Coronary artery (tissue), 2 donors: Measurements from ENCODE around the gene NR3C2.

ENCODE experiments used
- DNase-seq: peaks from one replicate; pipeline ENCODE4 v3.0.0-alpha.2; 2017; ENCODE audit warnings: low spot score
- H3K27ac ChIP-seq, 2 donors: fragments of 200-600 bp; sonication (generic); one replicate each; pipeline ENCODE4 v1.5.1; 2016 to 2019
- H3K4me3 ChIP-seq: fragments of 200-600 bp; sonication (generic); 2 replicates; pipeline ENCODE4 v1.5.1; 2016; ENCODE audit warnings: mild to moderate bottlenecking, moderate library complexity
- TF ChIP-seq, protein P1 (sequence below): fragments of 200-600 bp; sonication (generic); IDR thresholded peaks from one replicate; pipeline ENCODE4 v1.5.1; 2019; ENCODE audit warnings: antibody characterized with exemption

NR3C2 gene

GRCh38 chr4:148253768-148254167 is 188.4 kb downstream of the NR3C2 start:
- H3K27ac ChIP-seq = no peak overlapping the region
- H3K4me3 ChIP-seq = no peak overlapping the region
- TF ChIP-seq, protein P1, sequence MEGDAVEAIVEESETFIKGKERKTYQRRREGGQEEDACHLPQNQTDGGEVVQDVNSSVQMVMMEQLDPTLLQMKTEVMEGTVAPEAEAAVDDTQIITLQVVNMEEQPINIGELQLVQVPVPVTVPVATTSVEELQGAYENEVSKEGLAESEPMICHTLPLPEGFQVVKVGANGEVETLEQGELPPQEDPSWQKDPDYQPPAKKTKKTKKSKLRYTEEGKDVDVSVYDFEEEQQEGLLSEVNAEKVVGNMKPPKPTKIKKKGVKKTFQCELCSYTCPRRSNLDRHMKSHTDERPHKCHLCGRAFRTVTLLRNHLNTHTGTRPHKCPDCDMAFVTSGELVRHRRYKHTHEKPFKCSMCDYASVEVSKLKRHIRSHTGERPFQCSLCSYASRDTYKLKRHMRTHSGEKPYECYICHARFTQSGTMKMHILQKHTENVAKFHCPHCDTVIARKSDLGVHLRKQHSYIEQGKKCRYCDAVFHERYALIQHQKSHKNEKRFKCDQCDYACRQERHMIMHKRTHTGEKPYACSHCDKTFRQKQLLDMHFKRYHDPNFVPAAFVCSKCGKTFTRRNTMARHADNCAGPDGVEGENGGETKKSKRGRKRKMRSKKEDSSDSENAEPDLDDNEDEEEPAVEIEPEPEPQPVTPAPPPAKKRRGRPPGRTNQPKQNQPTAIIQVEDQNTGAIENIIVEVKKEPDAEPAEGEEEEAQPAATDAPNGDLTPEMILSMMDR = no peak
- DNase-seq = no peak

GRCh38 chr4:148248824-148249223 is 193.4 kb downstream of the NR3C2 start:
- Histone ChIP-seq H3K4me3 (no peak overlapping the region), H3K27ac (no peak overlapping the region)
- DNase-seq = no peak
- TF ChIP-seq, protein P1 = no peak

GRCh38 chr4:148245015-148245414 is 197.2 kb downstream of the NR3C2 start:
- H3K4me3 ChIP-seq = no peak overlapping the region
- H3K27ac ChIP-seq = no peak overlapping the region
- TF ChIP-seq, protein P1 = no peak
- no peak for DNase-seq

GRCh38 chr4:148243837-148244236 is 198.4 kb downstream of the NR3C2 start:
- TF ChIP-seq, protein P1 = no peak
- DNase-seq = no peak
- H3K27ac ChIP-seq = no peak overlapping the region
- H3K4me3 ChIP-seq = no peak overlapping the region

DNA sequence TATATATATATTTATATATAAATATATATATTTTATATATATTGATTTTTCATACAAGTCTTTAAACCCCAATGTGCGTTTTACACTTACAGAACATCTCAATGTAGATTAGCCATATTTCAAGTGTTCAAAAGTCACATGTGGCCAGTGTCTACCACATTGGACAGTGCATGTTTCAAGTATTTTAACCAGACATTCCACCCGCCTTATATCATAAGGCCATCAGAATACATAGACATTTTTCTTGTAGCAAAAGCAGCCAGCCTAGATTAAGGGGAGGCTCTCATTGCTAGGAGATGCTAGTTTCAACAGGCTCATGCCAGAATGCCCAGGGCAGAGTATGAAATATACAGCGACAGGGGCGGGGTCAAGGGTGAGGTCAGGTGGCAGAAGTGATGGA is 202.0 kb downstream of the NR3C2 start:
- Histone ChIP-seq H3K27ac (no peak overlapping the region), H3K4me3 (no peak overlapping the region)
- TF ChIP-seq, protein P1 = no peak
- no peak for DNase-seq

GRCh38 chr4:148239494-148239985 is 202.7 kb downstream of the NR3C2 start:
- H3K4me3 ChIP-seq = no peak overlapping the region
- DNase-seq = no peak
- TF ChIP-seq, protein P1 = no peak
- H3K27ac ChIP-seq = no peak overlapping the region

DNA sequence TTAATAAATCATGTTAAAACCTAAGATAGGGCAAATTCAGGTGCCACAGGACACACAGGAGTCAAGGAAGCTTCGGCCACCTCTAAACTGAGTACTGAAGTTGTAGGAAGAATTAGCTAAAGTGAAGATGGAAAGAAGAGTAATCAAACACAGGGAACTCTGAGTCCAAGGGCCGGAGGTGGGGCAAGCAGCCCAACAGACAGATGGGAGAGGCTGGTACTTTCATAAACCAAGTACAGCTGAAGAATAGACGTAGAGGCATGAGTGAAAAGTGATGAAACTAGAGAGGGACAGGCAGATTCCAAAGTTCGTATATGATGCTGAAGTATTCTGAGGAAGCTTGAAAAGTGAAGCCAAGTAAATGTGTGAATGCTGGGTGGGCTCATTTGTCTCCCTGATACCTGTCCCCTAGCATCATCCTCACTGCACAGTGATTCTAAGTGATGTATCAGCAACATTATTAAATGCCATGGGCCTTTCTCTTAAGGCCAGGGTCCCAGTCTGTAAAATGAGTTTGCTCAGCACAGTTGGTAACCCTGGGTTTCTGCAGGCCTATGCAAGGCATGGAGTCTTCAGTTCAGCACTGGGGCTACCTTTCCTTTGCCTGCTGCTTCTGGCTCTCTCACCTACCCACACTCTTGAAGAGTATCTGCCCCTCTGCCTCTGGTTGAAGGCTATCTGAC is 203.3 kb downstream of the NR3C2 start:
- DNase-seq = no peak
- TF ChIP-seq, protein P1 = no peak
- no peak overlapping the region for H3K27ac ChIP-seq
- no peak overlapping the region for H3K4me3 ChIP-seq
